ENCODE measurements around the gene VSTM2L. TPM values are rescaled to one million over a fixed set of nuclear protein-coding genes. Genes with fewer than 3 reads are reported as not detected.

Gene VSTM2L
- total RNA-seq, 1 donor from 2014 or later: 12.9 TPM

GRCh38 chr20:37905671-37906613, 3.0 kb downstream of the VSTM2L start:
- Histone ChIP-seq H3K4me1 (peaks cover 8% of the 10 kb centered on the region), H3K27ac (no peak overlapping the region), H3K27me3 (peaks cover 35% of the 10 kb centered on the region), H3K36me3 (no peaks in the 10 kb centered on the region), H3K9me3 (no peaks in the 10 kb centered on the region), H3K4me3 (no peak overlapping the region)
- ATAC-seq (no peak), DNase-seq (no peak)
- no peak for TF ChIP-seq CTCF (IDR thresholded peaks at IDR 0.05)
- intact Hi-C loops (cut with DNase I): no loop called here

GRCh38 chr20:37907330-37907676, 4.4 kb downstream of the VSTM2L start:
- Histone ChIP-seq H3K27me3 (peaks cover 24% of the 10 kb centered on the region), H3K36me3 (no peaks in the 10 kb centered on the region), H3K4me1 (peaks cover 7% of the 10 kb centered on the region), H3K4me3 (no peak overlapping the region), H3K27ac (no peak overlapping the region), H3K9me3 (no peaks in the 10 kb centered on the region)
- no peak for TF ChIP-seq CTCF (IDR thresholded peaks at IDR 0.05)
- DNase-seq (no peak), ATAC-seq (no peak)
- intact Hi-C loops (cut with DNase I): no loop called here

- TF ChIP-seq CTCF (IDR thresholded peaks at IDR 0.05): no peak
- Histone ChIP-seq H3K27me3 (peaks cover 22% of the 10 kb centered on the region), H3K36me3 (no peaks in the 10 kb centered on the region), H3K9me3 (no peaks in the 10 kb centered on the region), H3K4me3 (no peak overlapping the region), H3K27ac (no peak overlapping the region), H3K4me1 (peaks cover 1% of the 10 kb centered on the region)
- no peak for DNase-seq
- no peak for ATAC-seq
- intact Hi-C loops (cut with DNase I): no loop called here
Measured at GRCh38 chr20:37907677-37908401, 4.9 kb downstream of the VSTM2L start.

GRCh38 chr20:37911261-37911660, 8.3 kb downstream of the VSTM2L start:
- H3K4me1 ChIP-seq: peaks cover 8% of the 10 kb centered on the region
- no peaks in the 10 kb centered on the region for H3K9me3 ChIP-seq
- DNase-seq (no peak), ATAC-seq (no peak)
- H3K27ac ChIP-seq: no peak overlapping the region
- H3K4me3 ChIP-seq: no peak overlapping the region
- H3K36me3 ChIP-seq: no peaks in the 10 kb centered on the region
- peaks cover 25% of the 10 kb centered on the region for H3K27me3 ChIP-seq
- intact Hi-C loops (cut with DNase I): no loop called here
- TF ChIP-seq CTCF (IDR thresholded peaks at IDR 0.05): no peak

GRCh38 chr20:37911838-37912281, 8.9 kb downstream of the VSTM2L start:
- intact Hi-C loops (cut with DNase I): no loop called here
- H3K36me3 ChIP-seq: no peaks in the 10 kb centered on the region
- DNase-seq (no peak), ATAC-seq (peak; percentile 29)
- no peaks in the 10 kb centered on the region for H3K9me3 ChIP-seq
- H3K4me1 ChIP-seq: peaks cover 8% of the 10 kb centered on the region
- no peak overlapping the region for H3K4me3 ChIP-seq
- no peak for TF ChIP-seq CTCF (IDR thresholded peaks at IDR 0.05)
- peaks cover 31% of the 10 kb centered on the region for H3K27me3 ChIP-seq
- H3K27ac ChIP-seq: no peak overlapping the region
